ENCODE measurements around the gene ARHGEF25.
"Not testable (repeated sequence)": the region's sequence is repeated elsewhere in the genome, so short reads cannot be mapped to it uniquely, and the experiment has no call there.

ARHGEF25 gene

GRCh38 chr12:57655541-57656240, 44.5 kb downstream of the ARHGEF25 start:
- TF ChIP-seq CTCF (IDR thresholded peaks at IDR 0.05) = no peak
- Histone ChIP-seq H3K27ac (no peak overlapping the region), H3K4me3 (no peak overlapping the region)
- no peak for DNase-seq (ENCODE audit: low spot score)

DNA sequence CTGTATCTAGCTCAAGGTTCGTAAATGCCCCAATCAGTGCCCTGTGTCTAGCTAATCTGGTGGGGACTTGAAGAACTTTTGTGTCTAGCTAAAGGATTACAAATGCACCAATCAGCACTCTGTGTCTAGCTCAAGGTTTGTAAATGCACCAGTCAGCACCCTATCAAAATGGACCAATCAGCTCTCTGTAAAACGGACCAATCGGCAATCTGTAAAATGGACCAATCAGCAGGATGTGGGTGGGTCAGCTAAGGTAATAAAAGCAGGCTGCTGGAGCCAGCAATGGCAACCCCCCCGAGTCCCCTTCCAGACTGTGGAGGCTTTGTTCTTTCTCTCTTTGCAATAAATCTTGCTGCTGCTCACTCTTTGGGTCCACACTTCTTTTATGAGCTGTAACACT, 45.2 kb downstream of the ARHGEF25 start:
- H3K4me3 ChIP-seq; DNase-seq (ENCODE audit: low spot score): not testable (repeated sequence)

DNA sequence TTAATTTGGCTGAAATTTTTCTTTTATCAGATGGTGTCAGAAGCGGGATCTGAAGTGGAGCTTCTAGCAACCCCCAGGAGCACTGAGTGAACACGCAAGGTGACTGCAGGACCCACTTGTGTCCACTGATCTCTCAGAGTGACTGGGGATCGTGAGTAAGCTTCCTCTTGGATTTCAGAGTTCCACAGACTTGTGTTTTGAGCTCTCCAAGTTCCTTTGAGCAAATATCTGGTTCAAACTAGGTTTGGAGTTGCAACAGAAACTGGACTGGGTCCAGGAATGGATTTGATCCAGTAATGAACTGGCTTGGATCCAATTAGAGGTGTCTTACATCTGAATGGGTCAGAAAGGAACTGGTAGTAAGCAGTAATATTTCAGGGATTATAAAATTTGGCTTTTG, 46.5 kb downstream of the ARHGEF25 start:
- H3K27ac ChIP-seq = no peak overlapping the region
- DNase-seq (ENCODE audit: low spot score) = no peak
- TF ChIP-seq CTCF (IDR thresholded peaks at IDR 0.05) = no peak

More for the DNA sequence above, 45.2 kb downstream of the ARHGEF25 start:
- not testable (repeated sequence) for H3K27ac ChIP-seq

DNA sequence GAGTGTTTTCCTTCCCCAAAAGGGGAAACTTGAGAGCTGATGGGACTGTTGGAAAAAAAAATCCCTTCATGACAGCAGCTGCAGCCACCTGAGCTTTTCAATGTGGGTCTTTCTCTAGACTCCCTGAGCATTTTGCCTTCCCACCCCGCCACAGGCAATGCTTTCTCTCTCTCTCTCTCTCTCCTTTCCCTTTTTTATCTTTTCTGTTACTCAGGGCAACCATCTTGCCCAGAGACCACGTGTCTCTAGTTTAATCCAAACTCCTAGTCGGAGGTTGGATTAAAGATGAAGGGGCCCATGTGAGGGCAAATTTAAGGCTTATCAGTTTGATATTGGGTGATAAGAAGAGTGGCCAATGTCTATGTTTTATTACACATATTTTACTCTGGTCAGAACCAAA, 47.7 kb downstream of the ARHGEF25 start:
- DNase-seq (ENCODE audit: low spot score) = no peak

More for the DNA sequence above, 46.5 kb downstream of the ARHGEF25 start:
- H3K4me3 ChIP-seq = no peak overlapping the region

GRCh38 chr12:57661376-57661775, 50.1 kb downstream of the ARHGEF25 start:
- DNase-seq (ENCODE audit: low spot score) = no peak
- no peak for TF ChIP-seq CTCF (IDR thresholded peaks at IDR 0.05)
- Histone ChIP-seq H3K27ac (no peak overlapping the region), H3K4me3 (no peak overlapping the region)

More for the DNA sequence above, 47.7 kb downstream of the ARHGEF25 start:
- TF ChIP-seq CTCF (IDR thresholded peaks at IDR 0.05) = no peak
- Histone ChIP-seq H3K27ac (no peak overlapping the region), H3K4me3 (no peak overlapping the region)

DNA sequence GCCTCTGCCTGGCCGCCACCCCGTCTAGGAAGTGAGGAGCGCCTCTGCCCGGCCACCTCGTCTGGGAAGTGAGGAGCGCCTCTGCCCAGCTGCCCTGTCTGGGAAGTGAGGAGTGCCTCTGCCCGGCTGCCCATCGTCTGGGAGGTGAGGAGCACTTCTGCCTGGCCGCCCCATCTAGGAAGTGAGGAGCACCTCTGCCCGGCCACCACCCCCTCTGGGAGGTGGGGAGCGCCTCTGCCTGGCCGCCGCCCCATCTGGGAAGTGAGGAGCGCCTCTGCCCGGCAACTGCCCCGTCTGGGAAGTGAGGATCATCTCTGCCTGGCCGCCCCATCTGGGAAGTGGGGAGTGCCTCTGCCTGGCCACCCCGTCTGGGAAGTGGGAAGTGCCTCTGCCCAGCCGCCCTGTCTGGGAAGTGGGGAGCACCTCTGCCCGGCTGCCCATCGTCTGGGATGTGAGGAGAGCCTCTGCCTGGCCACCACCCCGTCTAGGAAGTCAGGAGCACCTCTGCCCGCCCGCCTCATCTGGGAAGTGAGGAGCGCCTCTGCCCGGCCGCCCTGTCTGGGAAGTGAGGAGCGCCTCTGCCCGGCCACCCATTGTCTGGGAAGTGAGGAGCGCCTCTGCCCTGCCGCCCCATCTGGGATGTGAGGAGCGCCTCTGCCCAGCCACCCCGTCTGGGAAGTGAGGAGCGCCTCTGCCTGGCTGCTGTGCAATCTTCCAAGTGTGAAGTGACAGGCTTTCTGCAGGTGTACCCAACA, 54.0 kb downstream of the ARHGEF25 start:
- not testable (repeated sequence) for H3K4me3 ChIP-seq; H3K27ac ChIP-seq; DNase-seq (ENCODE audit: low spot score)

Measured in coronary artery (tissue), 2 donors.